Endodermal cell (in vitro differentiated cells): ENCODE data around the gene SIGLEC12. TPM values are rescaled to one million over a fixed set of nuclear protein-coding genes. Genes with fewer than 3 reads are reported as not detected.
"Not testable (repeated sequence)": the region's sequence is repeated elsewhere in the genome, so short reads cannot be mapped to it uniquely, and the experiment has no call there.

Experiments used
- DNase-seq: peaks from one replicate; pipeline ENCODE4 v3.0.0-alpha.2; 2017
- H3K27ac ChIP-seq: 2 replicates; pipeline ENCODE4 v1.5.1; 2013; ENCODE audit warnings: mild to moderate bottlenecking, low read depth, low read length, moderate library complexity
- H3K27me3 ChIP-seq: 2 replicates; pipeline ENCODE4 v1.6.1; 2013; ENCODE audit warnings: mild to moderate bottlenecking, low read length, moderate library complexity; ENCODE audit not compliant: insufficient read depth, control insufficient read depth, poor library complexity, severe bottlenecking
- H3K36me3 ChIP-seq: 2 replicates; pipeline ENCODE4 v1.7.0; 2013; ENCODE audit warnings: mild to moderate bottlenecking, low read length, moderate library complexity; ENCODE audit not compliant: control insufficient read depth, insufficient read depth
- H3K4me1 ChIP-seq: one replicate; pipeline ENCODE4 v1.7.0; 2013; ENCODE audit warnings: low read length; ENCODE audit not compliant: control insufficient read depth, insufficient read depth
- H3K4me3 ChIP-seq: 2 replicates; pipeline ENCODE4 v1.5.1; 2013; ENCODE audit warnings: mild to moderate bottlenecking, low read length, moderate library complexity
- H3K9ac ChIP-seq: 2 replicates; pipeline ENCODE4 v1.6.1; 2013; ENCODE audit warnings: mild to moderate bottlenecking, low read length, moderate library complexity; ENCODE audit not compliant: poor library complexity, severe bottlenecking; ENCODE audit errors: extremely low read depth
- H3K9me3 ChIP-seq: 2 replicates; pipeline ENCODE4 v1.6.1; 2013; ENCODE audit warnings: mild to moderate bottlenecking, low read length, moderate library complexity; ENCODE audit not compliant: control insufficient read depth
- H3K27ac Mint-ChIP-seq: 2 replicates; pipeline ENCODE4 v1.8.0; 2020; ENCODE audit warnings: mixed read lengths
- H3K27me3 Mint-ChIP-seq: 2 replicates; pipeline ENCODE4 v1.8.0; 2021; ENCODE audit warnings: mild to moderate bottlenecking, mixed read lengths; ENCODE audit not compliant: insufficient read depth
- H3K36me3 Mint-ChIP-seq: 2 replicates; pipeline ENCODE4 v1.8.0; 2020; ENCODE audit warnings: low read depth, mixed read lengths
- H3K4me1 Mint-ChIP-seq: 2 replicates; pipeline ENCODE4 v1.8.0; 2020; ENCODE audit warnings: mixed read lengths
- H3K4me3 Mint-ChIP-seq: 2 replicates; pipeline ENCODE4 v1.8.0; 2020; ENCODE audit warnings: mild to moderate bottlenecking, moderate library complexity, mixed read lengths
- H3K9me3 Mint-ChIP-seq: 2 replicates; pipeline ENCODE4 v1.8.0; 2020; ENCODE audit warnings: mild to moderate bottlenecking, mixed read lengths
- CTCF ChIP-seq: fragments of 200-600 bp; sonication (generic); conservative IDR thresholded peaks from 2 replicates; pipeline ENCODE4 v1.5.0; 2021; ENCODE audit warnings: antibody characterized with exemption, mild to moderate bottlenecking
- WGBS, 2 experiments: methylation state at CpG; one replicate each; pipeline versions ENCODE4 v1.1.5 to v1.1.7; 2013; ENCODE audit warnings: missing lambda C conversion rate in 2 of 2, mixed read lengths in 1 of 2; ENCODE audit not compliant: insufficient coverage in 1 of 2, insufficient read length in 1 of 2; 5-methylcytosine and 5-hydroxymethylcytosine counted together
- total RNA-seq, 2 donors: library from RNA; stranded (reverse); fragmentation: NEBNext Ultra II Directional in 1 of 2; extraction: Animal tissue kit (Norgen Biotek cat#: 25700) in 1 of 2; gene quantifications; 2 replicates in 1 of 2; 3 replicates in 1 of 2; pipeline ENCODE4 v1.2.1, GENCODE V29; 2021

SIGLEC12 gene
- total RNA-seq, 2 donors from 2014 or later, result not detected

- H3K36me3 ChIP-seq, result no peaks in the 10 kb centered on the region
- H3K27me3 ChIP-seq, result no peaks in the 10 kb centered on the region
- 83 to 100% methylated on average over 1 to 7 of the region's 7 CpGs for WGBS, 2 experiments
- no peak for TF ChIP-seq CTCF
- H3K27ac ChIP-seq, result no peak overlapping the region
- H3K4me1 Mint-ChIP-seq, result no peaks in the 10 kb centered on the region
- peaks cover 8% of the 10 kb centered on the region for H3K9me3 Mint-ChIP-seq
- no peaks in the 10 kb centered on the region for H3K36me3 Mint-ChIP-seq
- no peak overlapping the region for H3K4me3 ChIP-seq
- H3K9ac ChIP-seq, result no peak overlapping the region
- peaks cover 47% of the 10 kb centered on the region for H3K27me3 Mint-ChIP-seq
- H3K9me3 ChIP-seq, result peaks cover 5% of the 10 kb centered on the region
- no peak overlapping the region for H3K27ac Mint-ChIP-seq
- no peak overlapping the region for H3K4me3 Mint-ChIP-seq
- DNase-seq, result no peak
- H3K4me1 ChIP-seq, result no peaks in the 10 kb centered on the region
Observed at GRCh38 chr19:51448011-51448410, 53.6 kb downstream of the SIGLEC12 start.

DNA sequence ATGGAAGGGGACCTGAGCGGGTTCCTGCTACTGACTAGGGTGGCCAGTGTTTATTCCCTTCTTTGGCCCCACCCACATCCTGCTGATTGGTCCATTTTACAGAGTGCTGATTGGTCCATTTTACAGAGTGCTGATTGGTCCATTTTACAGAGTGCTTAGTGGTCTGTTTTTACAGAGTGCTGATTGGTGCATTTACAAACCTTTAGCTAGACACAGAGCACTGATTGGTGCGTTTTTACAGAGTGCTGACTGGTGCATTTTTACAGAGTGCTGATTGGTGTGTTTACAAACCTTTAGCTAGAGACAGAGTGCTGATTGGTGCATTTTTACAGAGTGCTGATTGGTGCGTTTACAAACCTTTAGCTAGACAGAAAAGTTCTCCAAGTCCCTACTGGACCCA lies 54.1 kb downstream of the SIGLEC12 start:
- DNase-seq, H3K27me3 ChIP-seq, H3K27ac ChIP-seq, H3K9me3 Mint-ChIP-seq, H3K9ac ChIP-seq, H3K36me3 ChIP-seq, H3K4me3 Mint-ChIP-seq, H3K4me3 ChIP-seq, H3K36me3 Mint-ChIP-seq, H3K4me1 ChIP-seq, H3K9me3 ChIP-seq, H3K4me1 Mint-ChIP-seq, H3K27ac Mint-ChIP-seq: not testable (repeated sequence)
- H3K27me3 Mint-ChIP-seq, result peaks cover 48% of the 10 kb centered on the region
- WGBS, 2 experiments, result 84 to 85% methylated on average over 3 of the region's 3 CpGs

DNA sequence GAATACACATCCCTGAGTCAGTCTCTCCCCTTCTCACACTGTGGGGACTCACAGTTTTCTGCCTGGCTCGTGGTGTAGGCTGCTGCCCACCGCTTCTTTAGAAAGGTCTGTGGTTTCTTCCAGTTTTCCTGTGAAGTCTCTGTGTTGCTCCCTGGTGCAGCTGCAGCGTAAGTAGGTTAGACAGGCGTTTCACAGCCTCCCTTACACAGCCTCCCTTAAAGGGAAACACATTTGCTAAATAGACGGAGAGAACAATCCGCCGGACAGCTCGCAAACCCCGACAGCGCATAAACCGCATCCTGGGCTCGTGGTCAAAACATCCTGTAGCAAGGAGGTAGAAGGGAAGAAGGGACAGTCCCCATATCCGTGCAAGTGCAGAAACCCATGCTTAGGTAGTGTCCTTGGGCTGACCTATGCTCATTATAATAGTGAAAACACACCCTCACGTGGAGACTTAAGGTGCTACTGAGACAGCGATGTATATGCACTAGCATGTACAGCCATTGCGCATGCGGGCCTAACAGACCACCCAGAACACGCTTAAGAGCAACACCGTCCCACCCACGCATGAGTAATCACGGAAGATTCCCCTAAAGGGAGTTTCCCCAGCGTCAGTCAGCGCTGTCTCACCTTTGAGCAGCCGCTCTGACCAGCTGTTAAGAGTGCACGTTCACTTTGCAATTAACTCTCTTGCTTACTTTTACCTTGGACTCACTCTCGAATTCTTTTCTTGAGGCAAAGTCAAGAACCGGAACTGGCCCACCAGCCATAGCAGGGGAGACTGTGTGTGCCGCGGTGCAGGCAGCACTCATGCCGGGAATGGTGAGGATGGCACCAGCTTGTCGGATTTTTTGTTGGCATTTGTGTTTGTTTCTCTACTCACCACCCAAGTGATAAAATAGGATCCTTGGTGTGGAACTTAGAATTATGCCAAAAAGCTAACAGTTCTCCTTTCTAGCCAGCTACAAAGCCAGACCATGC lies 59.9 kb downstream of the SIGLEC12 start:
- no peak overlapping the region for H3K4me3 ChIP-seq
- Mint-ChIP-seq H3K4me3 (no peak overlapping the region), H3K36me3 (no peaks in the 10 kb centered on the region), H3K4me1 (no peaks in the 10 kb centered on the region), H3K9me3 (no peaks in the 10 kb centered on the region), H3K27me3 (peaks cover 33% of the 10 kb centered on the region), H3K27ac (no peak overlapping the region)
- no peaks in the 10 kb centered on the region for H3K36me3 ChIP-seq
- H3K9ac ChIP-seq, result no peak overlapping the region
- H3K27me3 ChIP-seq, result peaks cover 3% of the 10 kb centered on the region
- no peaks in the 10 kb centered on the region for H3K9me3 ChIP-seq
- H3K4me1 ChIP-seq, result no peaks in the 10 kb centered on the region
- WGBS, 2 experiments, result 81 to 82% methylated on average over 17 to 30 of the region's 31 CpGs
- no peak overlapping the region for H3K27ac ChIP-seq
- no peak for DNase-seq
- TF ChIP-seq CTCF, result no peak

Other genes with a start within 250 kb of the SIGLEC12 start
- 10 to 100 TPM; 42.7 to 49.4 TPM for gene IGLON5, start 190.2 kb downstream of the SIGLEC12 start, total RNA-seq
- gene VSIG10L, start 159.7 kb downstream of the SIGLEC12 start, total RNA-seq, result 10 to 100 TPM in 1 of 2 donors, 1 to 10 TPM in 1; 6.4 to 11.5 TPM
- gene ETFB, start 135.4 kb downstream of the SIGLEC12 start, total RNA-seq, result 10 to 100 TPM; 54.3 to 77.3 TPM
- 1 to 10 TPM; 1.3 to 2.5 TPM for gene CLDND2, start 132.8 kb downstream of the SIGLEC12 start, total RNA-seq
- gene NKG7, start 129.1 kb downstream of the SIGLEC12 start, total RNA-seq, result not detected
- gene LIM2, start 113.8 kb downstream of the SIGLEC12 start, total RNA-seq, result not detected
- gene C19orf84, start 111.2 kb downstream of the SIGLEC12 start, total RNA-seq, result 1 to 10 TPM; 1.4 to 1.8 TPM
- gene SIGLEC10, start 84.2 kb downstream of the SIGLEC12 start, total RNA-seq, result not detected
- not detected for gene SIGLEC8, start 43.3 kb downstream of the SIGLEC12 start, total RNA-seq
- gene CEACAM18, start 23.3 kb downstream of the SIGLEC12 start, total RNA-seq, result not detected
- under 1 TPM in 1 of 2 donors, not detected in 1; 0.26 TPM for gene SIGLEC6, start 29.9 kb upstream of the SIGLEC12 start, total RNA-seq
- gene ZNF175, start 69.5 kb upstream of the SIGLEC12 start, total RNA-seq, result 10 to 100 TPM; 10.8 to 11.3 TPM
- gene SIGLEC5, start 128.6 kb upstream of the SIGLEC12 start, total RNA-seq, result not detected
- gene SIGLEC14, start 145.0 kb upstream of the SIGLEC12 start, total RNA-seq, result not detected
- gene SPACA6, start 191.5 kb upstream of the SIGLEC12 start, total RNA-seq, result 10 to 100 TPM; 18.4 to 26.8 TPM
- under 1 TPM in 1 of 2 donors, not detected in 1; 0.22 TPM for gene HAS1, start 222.2 kb upstream of the SIGLEC12 start, total RNA-seq